ENCODE data around the gene BCORL1. TPM values are rescaled to one million over a fixed set of nuclear protein-coding genes. Genes with fewer than 3 reads are reported as not detected.

Gene BCORL1
- total RNA-seq, 1 donor from 2014 or later = 6.1 TPM

DNA sequence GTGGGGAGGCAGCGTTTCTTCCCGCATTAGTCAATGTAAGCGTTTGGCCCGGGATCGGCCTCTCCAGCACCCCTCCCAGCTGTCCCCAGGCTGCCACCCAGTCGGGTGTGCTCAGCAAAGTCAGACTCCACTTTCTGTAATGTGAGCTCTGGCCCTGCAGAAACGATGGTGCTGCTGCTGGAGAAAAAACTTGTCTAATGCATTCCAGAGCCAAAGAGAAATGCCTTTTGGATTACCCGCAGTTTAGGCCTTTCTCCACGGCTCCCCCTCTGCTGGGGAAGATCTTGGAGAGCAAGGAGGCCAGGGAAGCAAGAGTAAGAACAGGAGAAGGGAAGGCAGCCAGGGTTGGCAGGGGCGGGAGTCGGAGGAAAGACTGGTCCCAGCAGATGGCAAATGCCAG lies 72.7 kb downstream of the BCORL1 start:
- intact Hi-C loops (cut with micrococcal nuclease) = no loop called here

DNA sequence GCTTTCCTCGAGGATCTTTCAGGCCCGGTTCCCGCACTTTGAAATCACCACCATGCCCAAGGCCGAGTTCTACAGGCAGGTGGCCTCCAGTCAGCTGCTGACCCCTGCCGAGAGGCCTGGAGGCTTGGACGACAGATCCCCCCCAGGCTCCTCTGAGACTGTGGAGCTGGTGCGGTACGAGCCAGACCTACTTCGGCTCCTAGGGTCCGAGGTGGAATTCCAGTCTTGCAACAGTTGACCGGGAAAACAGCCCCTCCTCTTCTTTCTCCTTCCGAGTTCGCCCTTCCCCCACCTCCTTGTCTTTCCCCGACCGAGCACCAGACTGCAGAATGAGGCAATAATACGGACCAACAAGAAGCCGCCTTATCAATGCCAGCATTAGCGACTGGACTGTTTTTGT lies 73.5 kb downstream of the BCORL1 start:
- intact Hi-C loops (cut with micrococcal nuclease) = no loop called here

DNA sequence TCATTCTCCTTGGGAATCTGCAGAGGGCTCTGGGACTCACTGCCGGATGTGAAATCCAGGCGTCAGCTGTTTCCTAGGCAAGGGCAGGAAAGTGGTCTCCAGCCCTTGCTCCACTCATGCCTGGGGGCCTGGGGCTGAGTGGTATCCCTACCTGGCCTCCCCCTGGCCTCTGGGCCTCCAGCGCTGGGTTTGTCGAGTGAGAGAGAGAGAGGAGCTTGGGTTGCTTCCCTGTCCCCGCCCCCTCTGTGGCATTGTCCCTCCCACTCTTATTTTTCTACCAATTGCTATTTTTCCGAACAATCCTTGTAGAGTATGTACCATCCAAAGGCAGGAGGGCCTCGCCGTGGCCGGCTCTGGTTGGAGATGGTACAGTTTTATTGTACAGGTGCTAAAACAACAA lies 74.8 kb downstream of the BCORL1 start:
- intact Hi-C loops (cut with micrococcal nuclease) = no loop called here

DNA sequence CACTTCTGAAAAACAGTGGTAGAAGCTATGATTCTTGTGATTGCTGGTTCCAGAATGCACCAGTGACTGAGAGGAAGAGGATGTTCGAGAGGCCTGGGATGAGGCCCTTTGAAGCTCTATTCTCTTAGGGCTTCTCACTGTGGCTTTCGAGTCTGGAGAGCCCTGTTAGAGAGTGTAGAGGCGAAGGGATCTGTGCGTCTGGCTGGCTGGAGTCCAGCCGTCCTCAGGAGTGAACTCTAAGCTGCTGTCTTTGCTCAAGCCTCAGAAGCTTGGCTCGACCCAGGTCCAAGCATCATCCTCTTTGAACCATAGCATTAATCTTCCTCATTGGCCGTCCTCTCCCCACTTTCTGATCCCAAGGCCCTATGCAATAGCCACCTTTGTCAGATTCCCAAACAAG lies 76.2 kb downstream of the BCORL1 start:
- intact Hi-C loops (cut with micrococcal nuclease) = no loop called here

DNA sequence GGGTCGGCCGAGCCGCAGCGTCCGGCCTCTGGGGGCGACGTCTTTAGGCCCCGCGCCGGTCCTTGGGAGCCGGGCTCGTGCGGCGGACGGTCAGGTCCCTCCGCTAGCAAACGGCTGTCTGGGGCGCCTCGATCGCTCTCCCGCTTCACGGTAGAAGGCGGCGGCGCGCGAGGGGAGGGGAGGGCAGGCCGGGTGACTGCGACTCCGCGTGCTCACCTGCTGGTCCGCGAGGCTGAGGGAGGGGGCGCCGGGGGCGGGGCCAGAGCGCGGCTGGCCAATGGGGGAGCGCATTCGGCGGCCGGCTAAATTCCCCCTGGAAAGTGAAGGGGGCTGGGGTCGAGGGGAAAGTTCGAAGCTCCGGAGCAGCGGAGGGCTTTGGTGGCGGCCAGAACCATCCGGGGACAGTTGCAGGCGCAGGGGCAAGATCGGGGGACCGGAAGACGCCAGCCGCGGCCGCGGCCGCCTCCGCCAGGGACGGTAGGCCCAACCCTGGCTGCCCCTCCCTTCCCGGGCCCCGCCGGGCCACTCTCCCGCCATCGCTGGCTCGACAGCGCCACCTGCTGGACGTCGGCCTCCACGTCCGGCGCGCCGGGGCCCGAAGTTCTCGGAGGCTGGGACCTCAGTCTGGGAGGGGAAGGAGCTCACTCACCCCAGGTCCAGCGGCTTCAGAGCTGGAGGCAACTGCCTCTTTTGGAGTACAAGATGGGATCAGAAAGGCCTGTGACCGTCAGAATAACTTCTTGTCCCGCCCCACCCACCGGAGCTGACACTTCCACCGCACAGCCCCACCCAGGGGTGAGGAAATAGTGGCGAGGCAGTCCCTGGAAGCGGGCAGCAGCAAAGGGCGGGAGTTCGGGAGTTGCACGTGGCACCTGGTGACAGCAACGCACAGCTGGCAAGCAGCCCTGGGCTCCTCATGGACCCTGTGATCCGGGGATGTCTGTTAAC lies 78.0 kb downstream of the BCORL1 start:
- intact Hi-C loops (cut with micrococcal nuclease) = loop anchor here (1.0 to 2.0 kb wide), 9 partner anchors 36 to 459 kb away; partner anchors contain the start of genes BCORL1 and UTP14A

DNA sequence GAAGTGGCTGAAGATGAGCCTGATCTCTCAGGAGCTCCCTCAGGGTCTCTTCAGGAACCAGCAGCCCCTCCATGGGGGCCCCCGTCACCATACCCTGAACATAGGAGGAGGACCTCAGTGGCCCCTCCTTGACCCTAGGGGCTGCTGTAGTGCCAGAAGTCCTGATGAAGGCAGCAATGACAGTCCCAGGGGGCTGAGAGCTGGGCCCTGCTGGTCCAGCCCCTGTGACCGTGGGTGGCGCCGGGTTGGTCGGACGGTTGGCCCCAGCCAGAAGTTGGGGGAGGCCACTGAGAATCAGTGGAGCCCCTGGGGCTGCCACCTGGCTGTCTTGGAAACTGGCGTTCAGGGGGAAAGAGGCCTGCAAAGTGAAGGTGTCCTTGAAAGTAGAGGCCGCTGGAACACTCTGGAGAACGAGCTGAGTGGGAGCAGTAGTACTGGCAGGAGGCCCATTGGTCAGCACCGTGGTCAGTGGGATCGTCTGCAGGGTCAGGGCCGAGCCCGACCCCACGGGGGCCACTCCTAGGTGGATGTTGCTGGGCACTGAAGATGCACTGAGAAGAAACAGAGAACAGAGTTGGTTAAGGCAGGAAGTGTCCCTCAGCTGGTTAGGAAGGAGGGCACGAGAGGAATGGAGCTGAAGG lies 84.7 kb downstream of the BCORL1 start:
- intact Hi-C loops (cut with micrococcal nuclease) = no loop called here

DNA sequence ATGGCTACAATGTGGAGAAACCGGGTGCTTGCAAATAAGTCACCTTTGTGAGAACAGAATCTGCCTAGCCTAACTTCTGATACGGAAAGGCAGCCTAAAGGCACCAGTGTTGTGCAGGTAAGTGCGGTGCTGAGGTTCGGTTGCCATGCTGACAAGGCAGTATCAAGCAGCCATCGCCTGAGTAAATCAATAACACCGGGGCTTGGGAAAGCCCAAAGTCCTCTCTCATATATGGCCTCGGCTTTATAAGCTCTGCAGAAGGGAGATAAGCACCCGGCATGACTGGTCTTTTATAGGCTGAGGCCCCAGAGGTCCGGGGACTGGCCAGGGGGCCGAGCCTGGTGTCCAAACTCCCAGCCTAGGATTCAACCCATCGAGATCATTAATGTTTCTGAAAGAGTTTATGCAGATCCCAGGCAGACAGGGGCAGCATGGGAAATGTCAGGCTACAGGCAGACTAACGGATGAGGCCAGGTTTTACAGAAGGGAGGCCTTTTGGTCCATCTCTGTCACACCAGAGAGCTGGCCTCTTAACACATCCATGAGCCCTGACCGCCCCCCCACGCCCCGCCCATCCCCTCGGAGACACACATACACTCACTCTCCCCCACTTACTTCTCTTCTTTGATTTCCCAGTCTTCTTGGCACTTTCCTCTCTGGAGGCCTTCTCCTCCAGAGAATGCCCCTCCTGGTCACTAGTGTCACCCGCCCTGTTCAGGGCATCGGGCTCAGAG lies 89.3 kb downstream of the BCORL1 start:
- intact Hi-C loops (cut with micrococcal nuclease) = no loop called here

DNA sequence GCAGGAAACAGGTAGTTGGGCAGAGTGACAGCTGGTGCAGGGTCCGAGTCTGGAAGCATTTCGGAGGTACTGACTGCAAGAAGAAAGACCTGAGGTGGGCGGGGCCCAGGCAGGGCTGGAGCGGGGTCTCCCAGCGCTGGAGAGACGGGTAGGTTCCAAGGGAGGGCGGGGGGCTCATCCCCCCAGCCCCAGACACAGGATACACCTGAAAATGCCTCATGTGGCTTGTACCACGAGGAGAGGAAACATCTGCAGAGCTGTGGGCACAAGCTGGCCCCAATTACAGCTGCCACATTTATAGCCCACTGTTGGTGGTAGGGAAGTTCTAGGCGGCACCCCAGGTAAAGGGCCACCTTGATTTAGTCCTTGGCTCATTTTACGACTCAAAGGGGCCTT lies 89.9 kb downstream of the BCORL1 start:
- intact Hi-C loops (cut with micrococcal nuclease) = no loop called here

DNA sequence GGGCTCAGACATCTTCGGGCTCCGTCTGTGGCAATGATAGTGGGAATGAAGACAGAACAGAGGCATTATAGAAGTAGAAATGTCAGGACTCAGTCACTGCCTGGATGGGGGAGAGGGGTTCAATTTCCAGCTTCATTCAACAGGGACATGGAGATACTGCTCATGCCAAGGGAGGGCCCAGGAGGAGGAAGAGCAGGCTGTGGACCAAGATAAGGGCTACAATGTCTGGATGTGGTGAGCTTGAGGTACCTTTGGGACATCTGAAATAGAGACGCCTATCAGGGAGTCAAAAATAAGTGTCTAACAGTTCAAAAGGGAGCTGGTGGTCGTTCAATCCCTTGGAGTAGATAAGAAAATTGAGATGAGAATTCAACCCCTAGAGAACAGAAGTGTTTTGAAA lies 93.3 kb downstream of the BCORL1 start:
- intact Hi-C loops (cut with micrococcal nuclease) = no loop called here

DNA sequence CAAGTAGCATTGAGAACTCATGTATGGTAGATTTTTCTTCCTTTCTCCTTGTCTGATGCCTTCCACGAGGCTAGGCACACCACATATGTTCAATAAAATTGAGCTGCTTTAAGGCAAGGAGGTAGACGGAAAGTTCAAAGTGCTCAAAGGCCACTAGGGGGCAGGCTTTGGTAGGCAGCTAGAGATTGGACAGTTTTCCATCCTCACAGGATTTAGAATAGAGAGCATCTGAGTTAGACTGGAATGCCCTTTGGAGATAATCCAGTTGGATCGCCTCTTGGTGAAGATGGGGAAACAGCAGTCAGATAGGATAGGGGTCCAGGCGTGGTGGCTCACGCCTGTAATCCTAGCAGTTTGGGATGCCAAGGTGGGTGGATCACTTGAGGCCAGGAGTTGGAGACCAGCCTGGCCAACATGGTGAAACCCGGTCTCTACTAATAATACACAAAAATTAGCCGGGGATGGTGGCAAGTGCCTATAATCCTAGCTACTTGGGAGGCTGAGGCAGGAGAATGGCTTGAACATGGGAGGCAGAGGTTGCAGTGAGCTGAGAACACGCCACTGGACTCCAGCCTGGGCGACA lies 97.5 kb downstream of the BCORL1 start:
- intact Hi-C loops (cut with micrococcal nuclease) = loop anchor here (5.0 to 10.0 kb wide), 3 partner anchors 262 to 1735 kb away; partner anchors contain the start of gene RBMX2

DNA sequence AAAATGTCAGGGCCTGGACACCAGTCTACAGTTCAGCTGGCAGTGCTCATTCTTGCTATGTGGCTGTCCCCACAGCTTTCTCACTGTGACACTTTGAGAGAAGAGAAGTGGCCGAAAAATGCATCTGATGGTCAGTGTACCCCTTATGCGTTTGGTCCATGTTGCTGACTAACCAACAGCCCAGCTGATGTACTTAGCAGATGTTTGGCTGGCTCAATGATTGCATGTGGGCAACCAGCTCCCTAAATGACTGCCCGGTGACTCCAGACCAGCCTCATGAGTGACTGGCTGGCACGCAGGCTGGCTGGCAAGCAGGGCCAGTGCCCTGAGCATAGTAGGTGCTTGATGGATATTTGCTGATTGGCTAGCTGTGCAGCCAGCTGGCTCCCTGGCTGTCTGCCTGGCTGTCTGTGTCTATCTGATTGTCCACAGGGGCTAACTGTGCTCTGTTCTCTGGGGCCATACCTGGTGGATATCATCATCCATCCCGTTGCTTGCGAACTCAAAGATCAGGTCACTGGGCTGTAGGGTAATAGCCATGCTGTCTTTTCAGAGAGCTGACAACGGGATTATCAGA lies 98.4 kb downstream of the BCORL1 start:
- intact Hi-C loops (cut with micrococcal nuclease) = loop anchor here (5.0 to 10.0 kb wide), 3 partner anchors 261 to 1734 kb away; partner anchors contain the start of gene RBMX2

DNA sequence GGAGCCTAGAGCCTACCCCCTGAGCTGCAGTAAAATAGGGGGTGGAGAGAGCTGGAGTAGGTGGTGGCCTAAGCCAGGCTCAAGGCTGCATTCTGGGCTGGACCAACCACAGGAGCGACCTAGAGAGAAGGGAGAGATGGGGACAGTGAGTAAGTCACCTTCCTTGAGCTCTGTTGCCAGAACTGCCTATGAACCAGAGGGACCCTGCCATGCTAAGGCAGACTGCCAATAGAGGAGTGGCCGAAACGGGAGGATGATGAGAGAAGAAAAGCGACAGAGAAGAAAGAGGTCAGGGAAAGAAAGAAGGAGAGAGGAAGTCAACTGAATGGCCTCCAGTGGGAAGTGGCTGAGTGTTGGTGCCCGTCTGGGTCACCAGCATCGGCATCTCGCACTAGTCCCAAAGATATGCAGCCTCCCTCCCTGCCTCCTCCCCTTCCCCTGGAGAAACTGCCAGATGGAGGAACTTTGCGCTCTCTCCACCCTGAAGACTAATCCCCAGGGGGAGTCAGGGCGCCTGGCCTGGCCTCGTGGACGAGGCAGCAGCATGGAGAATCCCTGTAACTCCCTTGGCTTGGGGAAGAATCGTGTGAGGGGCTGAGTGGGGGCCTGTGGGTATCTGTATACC lies 99.1 kb downstream of the BCORL1 start:
- intact Hi-C loops (cut with micrococcal nuclease) = loop anchor here (1.0 to 10.0 kb wide), 11 partner anchors 11 to 1733 kb away; partner anchors contain the start of genes AIFM1, BCORL1, ENOX2 and RBMX2

DNA sequence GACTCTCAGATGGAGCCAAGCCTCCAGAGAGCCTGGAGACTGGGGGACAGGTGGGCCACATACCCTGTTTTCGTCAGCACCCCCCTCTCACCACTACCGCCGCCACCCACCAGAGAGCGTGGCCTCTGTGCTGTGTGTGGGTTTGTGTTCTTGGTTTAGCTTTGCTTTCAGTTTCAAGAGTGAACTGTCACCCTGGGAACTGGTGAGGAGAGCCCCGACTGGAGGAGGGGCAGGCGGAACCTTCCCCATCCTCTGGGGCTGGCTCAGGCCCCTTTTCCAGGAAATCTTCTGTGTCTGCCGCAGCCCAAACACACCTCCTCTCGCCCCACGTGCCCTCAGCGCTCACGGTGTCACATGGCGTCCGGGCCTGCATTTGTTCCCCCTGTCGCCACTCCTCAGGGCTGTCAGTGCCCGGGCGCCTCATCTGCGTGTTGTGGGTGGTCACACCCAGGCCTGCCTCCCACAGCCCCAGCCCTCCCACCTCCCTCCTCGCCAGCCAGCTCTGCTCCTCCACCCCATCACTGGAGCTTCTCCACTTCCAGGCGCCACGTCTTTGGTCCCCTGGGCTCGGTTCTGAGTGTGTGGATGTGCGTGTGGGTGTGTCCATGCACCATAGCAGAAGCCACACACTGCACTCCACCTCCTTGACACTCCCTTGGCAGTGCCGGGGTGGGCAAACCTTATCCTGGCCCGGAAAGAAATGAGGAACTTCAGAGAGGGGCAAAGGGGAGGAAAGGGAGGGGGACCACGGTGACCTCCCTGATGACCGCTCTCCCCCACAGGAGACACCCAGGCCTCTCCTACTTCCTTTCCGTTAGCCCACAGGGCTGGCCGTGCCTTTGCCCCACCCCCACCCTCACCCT lies 100.0 kb downstream of the BCORL1 start:
- intact Hi-C loops (cut with micrococcal nuclease) = loop anchor here (1.0 to 10.0 kb wide), 11 partner anchors 10 to 1732 kb away; partner anchors contain the start of genes AIFM1, BCORL1, ENOX2 and RBMX2

DNA sequence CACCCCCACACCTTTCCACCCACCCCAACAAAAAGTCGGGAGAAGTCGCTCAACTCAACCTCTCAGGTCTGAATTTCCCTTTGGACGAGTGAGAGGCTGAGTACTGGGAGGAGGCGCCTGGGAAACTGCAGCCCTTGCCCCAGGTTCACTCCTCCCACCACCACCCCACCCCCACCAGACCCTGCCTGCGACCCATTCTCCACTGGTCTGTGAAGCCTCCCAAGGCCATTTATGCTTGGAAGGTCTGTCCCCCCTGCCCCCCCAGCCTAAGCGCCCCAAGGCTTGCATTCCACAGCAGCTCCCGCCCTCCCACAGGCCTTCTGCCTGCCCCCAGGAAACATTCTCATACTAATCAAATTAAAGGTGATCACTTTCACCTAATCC lies 100.7 kb downstream of the BCORL1 start:
- intact Hi-C loops (cut with micrococcal nuclease) = loop anchor here (2.0 to 10.0 kb wide), 4 partner anchors 100 to 1732 kb away; partner anchors contain the start of genes BCORL1 and RBMX2

DNA sequence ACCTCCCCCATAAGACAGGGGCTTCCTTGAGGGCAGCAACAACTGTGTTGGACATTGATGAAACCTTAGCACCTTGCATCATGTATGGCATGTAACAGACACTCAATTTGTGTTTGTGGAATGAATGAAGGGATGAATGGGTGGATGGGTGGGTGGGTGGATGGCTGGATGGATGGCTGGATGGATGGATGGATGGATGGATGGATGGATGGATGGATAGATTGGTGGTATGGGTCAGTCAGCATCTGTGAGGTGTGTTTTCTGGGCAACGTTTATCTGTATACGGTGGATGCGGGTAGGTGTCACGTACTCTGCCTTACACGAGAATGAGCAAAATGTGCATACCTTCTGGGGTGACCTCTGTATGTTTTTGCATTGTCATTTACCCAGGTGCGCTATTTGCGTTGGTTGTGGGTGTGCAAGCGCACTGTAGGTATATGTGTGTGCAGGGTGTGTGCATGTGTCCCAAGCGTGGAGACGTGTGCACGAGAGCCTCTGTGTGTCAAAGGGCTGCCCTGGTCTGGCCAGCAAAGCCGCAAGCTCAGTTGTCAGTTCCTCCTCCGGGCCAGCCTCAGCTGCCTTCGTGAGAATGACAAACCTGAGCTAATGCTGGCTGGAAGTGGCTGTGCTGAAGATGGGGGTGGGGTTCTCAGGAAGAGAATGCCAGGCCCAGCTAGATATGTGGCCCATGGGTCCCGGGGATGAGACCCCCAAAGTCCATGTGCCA lies 101.4 kb downstream of the BCORL1 start:
- intact Hi-C loops (cut with micrococcal nuclease) = loop anchor here (2.0 to 10.0 kb wide), 4 partner anchors 101 to 1731 kb away; partner anchors contain the start of genes BCORL1 and RBMX2

DNA sequence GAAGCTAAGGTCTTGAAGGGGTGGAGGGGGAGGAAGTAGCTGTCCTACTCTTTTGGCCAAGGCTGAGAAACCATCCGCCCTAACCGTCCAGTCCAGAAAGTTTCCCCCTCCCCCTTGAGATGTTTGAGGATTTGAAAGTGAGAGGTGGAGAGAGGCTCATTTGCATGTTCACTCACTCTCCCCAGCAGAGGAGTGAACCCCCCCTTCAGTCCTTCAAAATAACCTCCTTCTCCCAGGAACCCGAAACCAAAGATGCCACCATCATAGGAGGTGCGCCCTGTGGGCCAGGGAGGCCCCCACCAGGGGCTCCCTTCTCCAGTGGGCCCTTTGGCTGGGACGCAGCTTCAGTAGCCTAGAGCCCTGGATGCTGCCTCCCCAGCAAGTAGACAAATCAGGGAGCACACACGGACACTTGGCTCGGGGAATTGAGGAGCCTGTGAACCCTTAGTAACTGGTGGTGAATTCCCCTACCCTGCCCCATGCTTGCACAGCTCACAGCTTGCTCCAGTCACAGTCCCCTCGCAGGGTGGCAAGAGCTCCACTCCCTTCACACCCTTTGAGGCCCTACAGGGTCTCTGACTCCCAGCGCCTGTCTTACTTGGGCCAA lies 102.3 kb downstream of the BCORL1 start:
- intact Hi-C loops (cut with micrococcal nuclease) = loop anchor here (5.0 to 10.0 kb wide), 3 partner anchors 258 to 1730 kb away; partner anchors contain the start of gene RBMX2

DNA sequence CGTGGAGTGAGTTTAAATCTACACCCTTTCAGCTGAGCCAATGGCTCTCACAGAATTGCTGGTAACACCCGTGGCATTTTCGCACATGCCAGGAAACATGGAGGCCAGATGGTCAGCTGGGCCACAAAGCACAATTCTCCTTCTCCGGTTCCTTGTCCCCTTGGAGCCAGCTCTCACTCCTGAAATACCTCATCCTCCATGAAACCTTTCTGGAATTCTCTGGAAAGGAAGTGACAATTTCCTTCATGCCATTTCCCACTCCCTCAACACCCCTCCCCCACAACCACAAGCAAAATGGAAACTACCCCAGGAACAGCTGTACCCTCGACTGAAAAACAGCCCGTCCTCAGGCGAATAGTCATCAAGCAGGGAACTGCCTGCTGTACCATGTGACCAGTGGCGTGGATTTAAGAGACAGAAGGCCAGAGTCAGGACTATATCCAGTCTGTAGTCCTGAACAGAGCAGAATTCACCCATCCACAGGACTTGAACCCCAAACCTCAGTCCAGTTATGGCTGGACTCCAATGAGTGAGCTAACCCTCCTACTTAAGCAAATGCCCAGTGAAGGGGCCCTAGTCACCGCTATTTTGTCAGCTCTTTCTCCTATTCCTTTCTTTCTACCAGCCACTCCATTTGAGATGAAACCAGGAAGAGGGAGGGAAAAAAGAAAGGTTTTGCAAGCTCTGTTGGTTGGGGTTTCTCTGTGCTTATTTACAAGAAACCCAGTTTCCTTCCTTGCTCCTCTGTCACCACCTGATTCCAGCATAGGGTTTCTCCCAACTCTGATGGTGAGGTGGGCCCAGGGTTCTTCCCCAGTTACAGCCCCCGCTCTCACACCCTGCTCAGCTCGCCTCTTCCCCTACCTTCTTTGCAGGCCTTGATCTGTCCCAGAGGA lies 103.4 kb downstream of the BCORL1 start:
- intact Hi-C loops (cut with micrococcal nuclease) = loop anchor here (1.0 to 10.0 kb wide), 3 partner anchors 81 to 1729 kb away; partner anchors contain the start of gene RBMX2
